K562 (cell line): ENCODE data around the gene CEMP1. TPM values are rescaled to one million over a fixed set of nuclear protein-coding genes. Genes with fewer than 3 reads are reported as not detected.

Experiments used
- CAMTA2 ChIP-seq: fragments of 250-450 bp; sonication (Bioruptor Pico); conservative IDR thresholded peaks from 2 replicates; pipeline ENCODE4 v1.5.1; 2022
- CEBPZ ChIP-seq: fragments of 150-350 bp; IDR thresholded peaks from 2 replicates; pipeline ENCODE4 v1.6.1; 2014; ENCODE audit warnings: low read depth, mild to moderate bottlenecking, low read length, borderline replicate concordance
- CTBP1 ChIP-seq: fragments of 450-650 bp; IDR thresholded peaks from 2 replicates; pipeline ENCODE4 v1.6.1; 2016; ENCODE audit warnings: borderline replicate concordance
- ETS1 ChIP-seq: conservative IDR thresholded peaks from 2 replicates; pipeline ENCODE4 v1.6.1; 2011; ENCODE audit warnings: low read depth, mild to moderate bottlenecking, low read length; ENCODE audit not compliant: control insufficient read depth
- GTF2A2 ChIP-seq: IDR thresholded peaks from 2 replicates; pipeline ENCODE4 v1.6.1; 2016; ENCODE audit warnings: mild to moderate bottlenecking, missing genetic modification characterization, missing compliant biosample characterization
- KDM5B ChIP-seq: fragments of 200-600 bp; sonication (generic); IDR thresholded peaks from 2 replicates; pipeline ENCODE4 v1.6.1; 2012; ENCODE audit warnings: low read depth, mild to moderate bottlenecking, moderate library complexity, low read length, control low read depth, inconsistent platforms; ENCODE audit not compliant: insufficient replicate concordance
- THAP12 ChIP-seq: fragments of 250-450 bp; sonication (Bioruptor Pico); IDR thresholded peaks from 2 replicates; pipeline ENCODE4 v1.9.0; 2021; ENCODE audit warnings: mild to moderate bottlenecking, inconsistent platforms
- polyA plus RNA-seq, 8 experiments: library from polyadenylated mRNA; depleted of rRNA in 4 of 8; stranded (reverse) in 5 of 8; unstranded in 3 of 8; fragments of >200 nt; fragmentation: Nextera tagmentation in 2 of 8; fragmentation: Illumina TruSeq in 1 of 8; extraction: Ambion mirVana in 2 of 8; extraction: Trizol in 1 of 8; gene quantifications; 2 replicates each; pipeline versions ENCODE4 v1.2.1 to v1.2.3, GENCODE V29; 2011 to 2014; ENCODE audit warnings: inconsistent platforms in 1 of 8, missing spikeins in 1 of 8
- total RNA-seq, 7 experiments: library from RNA; depleted of rRNA in 6 of 7; stranded (reverse); fragments of >200 nt in 6 of 7; fragmentation: Illumina TruSeq in 2 of 7; extraction: Trizol in 2 of 7; gene quantifications; 2 replicates each; pipeline versions ENCODE4 v1.2.1 to v1.2.3, GENCODE V29; 2011 to 2021; ENCODE audit warnings: low replicate concordance in 1 of 7
- TF ChIP-seq, protein P1 (sequence below), 2 experiments: IDR thresholded peaks; 2 replicates each; pipeline ENCODE4 v1.6.1; 2011; ENCODE audit warnings: borderline replicate concordance in 1 of 2, control low read depth in 1 of 2, low read depth in 1 of 2, low read length in 1 of 2, mild to moderate bottlenecking in 1 of 2, mixed read lengths in 1 of 2, moderate library complexity in 1 of 2; ENCODE audit not compliant: insufficient read depth in 1 of 2, insufficient read length in 1 of 2, poor library complexity in 1 of 2, severe bottlenecking in 1 of 2; ENCODE audit errors: extremely low read depth in 1 of 2
- TF ChIP-seq, protein P2 (sequence below): sonication (generic); formaldehyde crosslinking; IDR thresholded peaks from 2 replicates; pipeline ENCODE4 v1.8.0; 2023; ENCODE audit warnings: mild to moderate bottlenecking, missing genetic modification reagents
- TF ChIP-seq, protein P3 (sequence below): sonication (generic); formaldehyde crosslinking; IDR thresholded peaks from 2 replicates; pipeline ENCODE4 v1.8.1; 2022; ENCODE audit warnings: missing genetic modification reagents

The CEMP1 gene
- total and polyA plus RNA-seq, 9 of the 15 experiments (the other 6 are each of a cell fraction or from before 2014, with no cell fraction given), result 0.05 to 0.45 TPM; not detected in 7

DNA sequence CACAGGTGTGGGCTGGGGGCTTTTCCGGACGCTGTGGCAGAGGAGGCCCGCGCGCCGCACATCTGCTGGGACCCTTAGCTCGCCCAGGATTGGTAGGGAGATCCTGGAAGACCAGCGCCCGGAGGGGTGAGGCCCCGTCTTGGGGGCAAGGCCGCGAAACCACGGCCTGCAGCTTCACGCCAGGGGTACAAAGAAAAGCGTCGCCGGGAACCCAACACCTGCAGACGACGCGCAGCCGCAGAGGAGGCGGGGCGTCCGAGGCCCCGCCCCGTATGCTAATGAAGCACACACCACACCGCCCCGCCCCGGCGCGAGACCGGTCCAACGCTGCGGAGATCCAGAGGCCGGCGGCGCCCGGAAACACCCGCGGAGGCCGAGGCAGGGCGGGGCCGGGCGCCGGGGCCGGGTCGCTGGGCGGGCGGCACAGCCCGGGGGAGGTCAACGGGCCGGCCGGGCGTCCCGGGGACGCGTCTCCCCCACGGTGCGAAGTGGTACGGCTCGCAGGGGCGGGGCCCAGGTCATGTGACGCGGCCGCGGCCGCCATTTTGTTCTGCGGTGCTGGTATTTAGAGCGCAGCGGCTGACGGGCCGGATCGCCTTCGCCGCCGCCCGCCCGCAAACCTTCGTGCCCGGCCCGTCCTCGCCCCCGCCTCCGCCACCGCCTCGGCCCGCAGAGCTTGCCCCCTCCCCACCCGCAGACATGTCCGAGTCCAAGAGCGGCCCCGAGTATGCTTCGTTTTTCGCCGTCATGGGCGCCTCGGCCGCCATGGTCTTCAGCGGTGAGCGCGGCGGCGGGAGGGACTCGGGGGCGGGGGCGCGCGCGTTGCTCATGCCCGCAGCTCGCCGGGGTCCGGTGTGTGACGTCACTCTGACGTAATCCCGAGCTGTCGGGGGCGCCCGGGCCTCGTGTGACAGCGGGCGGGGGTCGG lies 17.5 kb downstream of the CEMP1 start, which contains the start of gene ATP6V0C (continued):
- TF ChIP-seq, protein P1, sequence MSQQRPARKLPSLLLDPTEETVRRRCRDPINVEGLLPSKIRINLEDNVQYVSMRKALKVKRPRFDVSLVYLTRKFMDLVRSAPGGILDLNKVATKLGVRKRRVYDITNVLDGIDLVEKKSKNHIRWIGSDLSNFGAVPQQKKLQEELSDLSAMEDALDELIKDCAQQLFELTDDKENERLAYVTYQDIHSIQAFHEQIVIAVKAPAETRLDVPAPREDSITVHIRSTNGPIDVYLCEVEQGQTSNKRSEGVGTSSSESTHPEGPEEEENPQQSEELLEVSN (IDR thresholded peaks at IDR 0.05; ENCODE audit: borderline replicate concordance in 1 of 2, extremely low read depth in 1 of 2, insufficient read depth in 1 of 2, insufficient read length in 1 of 2, low read depth in 1 of 2, low read length in 1 of 2, poor library complexity in 1 of 2, severe bottlenecking in 1 of 2), result peak; percentile 13 to 70
- TF ChIP-seq CEBPZ (no peak), CTBP1 (peak; percentile 66; the same call in 1 of the 2 replicates), GTF2A2 (tag) (peak; percentile 79), THAP12 (CRISPR knock-in tag) (peak; percentile 82), ETS1 (peak; percentile 87; the same call in 1 of the 2 replicates), CAMTA2 (CRISPR knock-in tag) (no peak), KDM5B (peak; percentile 52)
- TF ChIP-seq, protein P2, sequence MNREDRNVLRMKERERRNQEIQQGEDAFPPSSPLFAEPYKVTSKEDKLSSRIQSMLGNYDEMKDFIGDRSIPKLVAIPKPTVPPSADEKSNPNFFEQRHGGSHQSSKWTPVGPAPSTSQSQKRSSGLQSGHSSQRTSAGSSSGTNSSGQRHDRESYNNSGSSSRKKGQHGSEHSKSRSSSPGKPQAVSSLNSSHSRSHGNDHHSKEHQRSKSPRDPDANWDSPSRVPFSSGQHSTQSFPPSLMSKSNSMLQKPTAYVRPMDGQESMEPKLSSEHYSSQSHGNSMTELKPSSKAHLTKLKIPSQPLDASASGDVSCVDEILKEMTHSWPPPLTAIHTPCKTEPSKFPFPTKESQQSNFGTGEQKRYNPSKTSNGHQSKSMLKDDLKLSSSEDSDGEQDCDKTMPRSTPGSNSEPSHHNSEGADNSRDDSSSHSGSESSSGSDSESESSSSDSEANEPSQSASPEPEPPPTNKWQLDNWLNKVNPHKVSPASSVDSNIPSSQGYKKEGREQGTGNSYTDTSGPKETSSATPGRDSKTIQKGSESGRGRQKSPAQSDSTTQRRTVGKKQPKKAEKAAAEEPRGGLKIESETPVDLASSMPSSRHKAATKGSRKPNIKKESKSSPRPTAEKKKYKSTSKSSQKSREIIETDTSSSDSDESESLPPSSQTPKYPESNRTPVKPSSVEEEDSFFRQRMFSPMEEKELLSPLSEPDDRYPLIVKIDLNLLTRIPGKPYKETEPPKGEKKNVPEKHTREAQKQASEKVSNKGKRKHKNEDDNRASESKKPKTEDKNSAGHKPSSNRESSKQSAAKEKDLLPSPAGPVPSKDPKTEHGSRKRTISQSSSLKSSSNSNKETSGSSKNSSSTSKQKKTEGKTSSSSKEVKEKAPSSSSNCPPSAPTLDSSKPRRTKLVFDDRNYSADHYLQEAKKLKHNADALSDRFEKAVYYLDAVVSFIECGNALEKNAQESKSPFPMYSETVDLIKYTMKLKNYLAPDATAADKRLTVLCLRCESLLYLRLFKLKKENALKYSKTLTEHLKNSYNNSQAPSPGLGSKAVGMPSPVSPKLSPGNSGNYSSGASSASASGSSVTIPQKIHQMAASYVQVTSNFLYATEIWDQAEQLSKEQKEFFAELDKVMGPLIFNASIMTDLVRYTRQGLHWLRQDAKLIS, result peak; percentile 83; the same call in 1 of the 2 replicates
- TF ChIP-seq, protein P3, sequence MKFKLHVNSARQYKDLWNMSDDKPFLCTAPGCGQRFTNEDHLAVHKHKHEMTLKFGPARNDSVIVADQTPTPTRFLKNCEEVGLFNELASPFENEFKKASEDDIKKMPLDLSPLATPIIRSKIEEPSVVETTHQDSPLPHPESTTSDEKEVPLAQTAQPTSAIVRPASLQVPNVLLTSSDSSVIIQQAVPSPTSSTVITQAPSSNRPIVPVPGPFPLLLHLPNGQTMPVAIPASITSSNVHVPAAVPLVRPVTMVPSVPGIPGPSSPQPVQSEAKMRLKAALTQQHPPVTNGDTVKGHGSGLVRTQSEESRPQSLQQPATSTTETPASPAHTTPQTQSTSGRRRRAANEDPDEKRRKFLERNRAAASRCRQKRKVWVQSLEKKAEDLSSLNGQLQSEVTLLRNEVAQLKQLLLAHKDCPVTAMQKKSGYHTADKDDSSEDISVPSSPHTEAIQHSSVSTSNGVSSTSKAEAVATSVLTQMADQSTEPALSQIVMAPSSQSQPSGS (CRISPR knock-in tag), result peak; percentile 84; the same call in 1 of the 2 replicates
